ENCODE measurements around the gene AP1B1.

AP1B1 gene

GRCh38 chr22:29330291-29330690 is 58.1 kb downstream of the AP1B1 start:
- no peak for DNase-seq

DNA sequence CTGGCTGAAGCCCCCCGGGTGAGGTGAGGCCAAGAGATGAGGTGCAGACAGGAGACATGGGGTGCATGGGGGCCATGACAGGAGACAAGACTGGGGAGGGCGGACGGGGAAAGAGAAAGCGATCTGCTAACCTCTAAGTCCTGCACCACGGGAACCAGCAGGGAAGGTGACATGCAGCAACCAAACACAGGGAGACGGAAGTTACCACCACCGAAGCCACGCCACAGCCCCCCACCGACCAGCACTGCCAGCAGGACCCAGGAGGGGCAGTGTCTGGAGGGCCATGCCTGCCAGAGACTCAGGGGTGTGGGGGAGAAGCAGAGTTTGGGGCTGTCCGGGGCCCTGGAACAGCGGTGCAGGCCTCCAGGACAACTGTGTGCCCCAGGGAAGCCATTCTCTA is 58.8 kb downstream of the AP1B1 start:
- DNase-seq: no peak

DNA sequence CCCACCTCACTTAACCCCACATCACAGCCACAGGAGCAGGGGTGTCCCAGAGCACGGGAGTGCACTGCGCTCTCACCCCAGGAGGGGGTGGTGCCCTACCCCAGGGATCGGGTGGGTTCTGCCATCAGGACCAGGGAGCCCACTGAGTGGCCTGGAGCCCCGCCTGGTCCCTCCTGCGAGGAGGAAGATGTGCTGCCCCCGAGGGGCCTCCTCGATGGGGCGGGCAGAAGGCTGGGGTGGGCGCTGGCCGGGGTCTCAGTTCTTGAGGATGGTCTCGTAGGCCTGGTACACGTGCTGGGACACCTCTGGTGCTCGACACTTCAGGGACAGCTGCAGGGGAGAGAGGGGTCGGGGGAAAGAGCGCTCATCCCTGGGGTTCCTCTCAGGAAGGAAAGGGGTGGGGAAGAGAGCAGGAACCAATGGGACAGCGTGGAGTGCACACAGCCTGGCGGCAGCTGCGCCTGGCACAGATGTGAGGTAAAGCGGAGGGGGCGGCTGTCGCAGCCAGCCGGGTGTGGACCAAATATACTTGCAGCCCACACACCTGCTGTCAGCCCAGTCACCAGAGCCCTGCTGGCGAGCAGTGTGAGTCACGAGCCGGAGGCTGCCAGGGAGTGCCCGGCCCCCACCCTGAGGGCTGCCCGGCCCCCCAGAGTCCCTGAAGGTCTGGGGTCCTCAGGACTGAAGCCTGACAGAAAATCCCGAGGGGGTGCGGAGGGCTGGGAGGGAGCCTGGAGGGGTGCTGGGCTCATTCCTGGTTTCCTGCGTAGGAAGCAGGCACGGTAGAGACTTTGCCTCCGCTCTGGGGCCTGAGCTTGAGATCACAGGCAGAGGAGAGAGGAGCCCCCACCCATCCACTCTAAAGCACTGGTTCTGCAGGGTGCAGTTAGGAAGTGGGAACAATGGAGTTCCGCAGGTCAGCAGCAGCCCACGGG is 59.5 kb downstream of the AP1B1 start:
- DNase-seq: no peak

DNA sequence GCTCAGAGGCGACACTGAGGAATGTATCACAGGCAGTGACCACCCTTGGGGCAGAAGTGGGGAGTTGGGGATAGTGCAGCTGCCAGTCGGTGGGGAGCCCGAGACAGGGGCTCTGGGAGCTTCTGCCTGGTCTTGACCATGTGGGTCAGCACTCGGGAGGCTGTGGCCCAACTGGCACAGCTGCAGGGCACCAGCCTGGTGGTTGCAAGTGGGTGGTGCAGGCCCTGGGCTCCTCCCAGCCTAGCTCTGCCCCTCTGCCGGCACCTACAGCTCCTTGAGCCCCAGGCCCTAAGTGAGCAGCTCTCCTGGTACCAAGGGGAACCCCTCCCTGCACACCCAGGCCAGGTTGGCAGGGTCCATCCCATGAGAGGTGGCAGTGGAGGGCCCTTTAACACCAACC is 60.3 kb downstream of the AP1B1 start:
- no peak for DNase-seq

DNA sequence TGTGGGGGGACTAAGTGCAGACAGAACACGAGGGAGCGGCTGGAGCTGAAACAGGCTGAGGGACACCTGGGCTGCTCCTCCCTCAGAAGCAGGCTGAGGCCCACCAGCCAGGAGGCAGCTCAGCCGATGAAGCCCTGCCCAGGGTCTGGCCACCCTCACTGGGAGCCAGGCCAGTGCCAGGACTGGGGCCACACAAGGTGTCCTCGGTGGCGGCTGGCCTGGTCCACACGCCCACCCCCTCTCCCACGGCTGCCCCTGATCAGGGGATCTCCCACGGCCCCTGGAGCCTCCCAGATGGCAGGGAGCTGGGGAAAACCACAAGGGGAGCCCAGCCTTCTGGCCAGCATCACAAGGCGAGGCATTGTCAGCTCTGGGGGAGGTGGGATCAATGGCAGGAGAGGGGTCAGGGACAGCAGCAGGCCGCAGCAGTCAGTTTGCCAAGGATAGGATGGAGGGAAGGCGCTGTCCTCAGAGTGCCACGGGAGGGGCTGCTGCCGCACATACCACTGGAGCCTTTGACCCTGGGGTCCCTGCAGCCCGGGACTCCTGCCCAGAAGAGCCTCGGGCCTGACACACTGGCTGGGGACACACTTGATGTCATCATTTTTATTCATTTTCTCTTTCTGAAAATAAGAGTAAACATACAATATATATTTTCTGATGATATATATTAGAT is 61.1 kb downstream of the AP1B1 start:
- DNase-seq: no peak

- no peak for DNase-seq
Observed at GRCh38 chr22:29326481-29326880, 61.9 kb downstream of the AP1B1 start.

DNA sequence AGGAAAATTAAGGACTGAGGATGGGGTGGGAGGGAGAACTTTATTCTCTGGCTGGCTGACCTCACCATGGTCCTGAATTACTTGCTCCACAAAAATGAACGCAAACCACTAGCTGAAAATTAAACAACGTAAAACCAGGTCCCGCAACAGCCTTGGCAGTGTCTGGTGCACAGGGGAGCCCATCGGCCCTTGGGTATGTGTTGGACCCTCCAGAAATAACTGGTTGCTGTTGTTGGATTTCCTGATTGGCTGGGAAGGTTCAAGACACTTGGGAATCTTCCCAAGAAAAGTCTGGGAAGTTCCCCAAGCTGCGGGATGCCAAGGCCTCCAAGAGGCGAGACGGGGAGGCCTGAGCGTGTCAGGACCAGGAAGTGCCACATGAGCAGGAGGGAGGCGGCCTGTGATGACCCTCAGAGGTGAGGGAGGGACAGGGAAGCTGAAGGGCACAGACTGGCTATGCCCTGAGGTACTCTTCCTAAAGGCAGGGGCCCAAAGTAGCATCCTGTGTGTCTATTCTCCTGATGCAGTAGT is 62.5 kb downstream of the AP1B1 start:
- DNase-seq: no peak

DNA sequence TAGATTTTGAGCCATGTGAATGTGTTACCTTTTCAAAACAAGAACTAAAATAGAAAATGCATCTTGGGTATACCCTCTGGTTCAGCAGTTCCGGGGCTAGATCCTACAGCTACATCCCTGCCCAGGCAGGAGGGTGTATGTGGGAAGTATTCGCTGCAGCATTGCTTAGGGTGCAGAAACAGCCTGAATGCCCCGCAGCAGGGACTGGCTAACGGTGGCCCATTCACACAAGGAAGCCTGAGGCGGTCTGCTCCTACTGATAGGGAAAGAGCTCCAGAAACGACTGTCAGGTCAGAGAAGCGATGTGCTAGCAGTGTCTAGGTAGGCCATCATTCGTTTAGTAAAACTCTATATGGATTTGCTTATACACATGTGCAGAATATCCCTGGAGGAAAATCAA is 63.0 kb downstream of the AP1B1 start:
- no peak for DNase-seq

DNA sequence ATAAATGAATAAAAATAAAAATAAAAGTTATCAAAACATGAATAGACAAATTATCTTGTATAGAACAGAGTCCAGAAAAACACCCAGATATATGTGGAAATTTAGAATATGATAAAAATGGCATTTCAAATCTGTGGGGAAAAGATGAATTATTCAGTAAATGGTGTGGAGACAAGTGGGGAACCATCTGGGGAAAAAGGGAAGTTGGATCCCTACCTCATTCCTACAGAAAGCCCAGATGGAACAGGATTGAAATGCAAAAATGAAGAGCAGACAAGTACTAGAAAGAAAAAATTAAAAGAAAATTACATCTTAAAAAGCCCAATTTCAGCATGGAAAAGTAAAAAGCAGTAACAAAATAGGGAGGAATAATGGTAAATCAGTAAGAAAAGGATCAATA is 64.7 kb downstream of the AP1B1 start:
- no peak for DNase-seq

DNA sequence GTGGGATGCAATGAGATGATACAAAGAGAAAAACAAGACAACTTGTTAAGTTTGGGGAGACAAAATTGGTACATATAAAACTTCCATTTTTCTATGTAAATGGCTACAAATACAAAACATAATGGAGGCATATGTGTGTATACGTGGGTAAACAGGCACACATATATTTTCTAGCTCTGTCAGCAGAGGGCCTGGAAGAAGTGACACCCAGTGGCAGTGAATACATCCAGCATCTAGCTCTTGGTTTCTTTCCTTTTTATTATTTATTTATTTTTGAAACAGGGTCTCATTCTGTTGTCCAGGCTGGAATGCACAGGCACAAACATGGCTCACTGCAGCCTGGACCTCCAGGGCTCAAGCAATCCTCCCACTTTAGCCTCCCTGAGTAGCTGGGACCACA is 67.8 kb downstream of the AP1B1 start:
- no peak for DNase-seq

DNA sequence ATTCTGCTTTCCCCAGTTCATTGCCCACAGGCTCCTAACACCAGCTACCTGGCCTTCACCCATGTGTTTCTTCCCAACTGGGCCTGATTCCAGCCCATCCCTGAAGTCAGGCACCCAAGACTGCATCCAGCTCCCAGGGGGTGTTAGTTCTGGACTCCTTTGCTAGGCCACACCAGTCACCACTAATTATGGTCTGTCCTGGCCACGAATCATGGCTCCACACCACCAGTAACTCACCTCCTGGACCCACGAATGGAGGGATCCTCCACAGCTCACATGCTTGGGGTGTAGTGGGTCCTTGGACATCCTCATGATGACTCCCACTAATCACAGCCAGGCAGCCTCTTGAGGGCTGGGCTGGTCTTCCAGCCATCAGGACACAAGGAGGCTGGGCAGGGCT is 69.3 kb downstream of the AP1B1 start:
- no peak for DNase-seq

- no peak for DNase-seq
Observed at GRCh38 chr22:29317827-29318454, 70.4 kb downstream of the AP1B1 start.

DNA sequence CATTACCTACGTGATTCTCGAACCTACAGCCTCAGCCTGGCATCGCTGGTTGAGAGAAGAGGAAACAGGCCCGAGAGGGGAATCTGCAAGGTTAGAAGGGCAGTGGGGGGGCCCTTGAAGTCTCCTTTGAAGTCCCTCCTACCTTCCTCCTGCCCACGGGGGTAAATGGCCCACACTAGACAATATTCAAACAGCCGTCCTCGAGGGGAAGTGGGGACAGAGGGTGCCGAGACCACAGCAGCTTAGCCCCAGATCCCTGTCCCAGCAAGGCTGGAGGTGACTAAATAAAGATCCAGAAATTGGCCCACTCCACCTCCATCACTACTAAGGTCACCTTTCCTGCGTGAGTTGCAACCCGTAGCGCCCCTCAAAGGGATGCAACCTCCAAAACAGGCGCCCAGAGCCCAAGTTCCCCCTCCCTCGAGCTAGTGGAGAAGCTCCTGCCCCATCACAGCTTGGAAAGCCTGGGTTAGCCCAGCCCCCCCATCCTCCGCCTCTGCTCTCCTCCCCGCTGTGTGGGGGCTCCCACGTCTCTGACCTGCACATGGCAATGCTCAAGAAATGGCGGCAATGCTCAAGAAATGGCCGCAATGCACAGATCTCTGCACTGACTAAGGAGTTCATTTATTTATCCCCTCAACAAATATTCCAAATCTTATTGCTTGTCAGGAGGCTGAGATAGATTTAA is 72.1 kb downstream of the AP1B1 start:
- DNase-seq: no peak

- DNase-seq: no peak
Observed at GRCh38 chr22:29315286-29316140, 72.9 kb downstream of the AP1B1 start, which contains the start of gene RASL10A. Gene RASL10A, minus strand, starts transcription at chr22:29315697. Its CDS starts 451 bp downstream, at chr22:29315246.

- no peak for DNase-seq
Observed at GRCh38 chr22:29314537-29315285, 73.7 kb downstream of the AP1B1 start.

DNA sequence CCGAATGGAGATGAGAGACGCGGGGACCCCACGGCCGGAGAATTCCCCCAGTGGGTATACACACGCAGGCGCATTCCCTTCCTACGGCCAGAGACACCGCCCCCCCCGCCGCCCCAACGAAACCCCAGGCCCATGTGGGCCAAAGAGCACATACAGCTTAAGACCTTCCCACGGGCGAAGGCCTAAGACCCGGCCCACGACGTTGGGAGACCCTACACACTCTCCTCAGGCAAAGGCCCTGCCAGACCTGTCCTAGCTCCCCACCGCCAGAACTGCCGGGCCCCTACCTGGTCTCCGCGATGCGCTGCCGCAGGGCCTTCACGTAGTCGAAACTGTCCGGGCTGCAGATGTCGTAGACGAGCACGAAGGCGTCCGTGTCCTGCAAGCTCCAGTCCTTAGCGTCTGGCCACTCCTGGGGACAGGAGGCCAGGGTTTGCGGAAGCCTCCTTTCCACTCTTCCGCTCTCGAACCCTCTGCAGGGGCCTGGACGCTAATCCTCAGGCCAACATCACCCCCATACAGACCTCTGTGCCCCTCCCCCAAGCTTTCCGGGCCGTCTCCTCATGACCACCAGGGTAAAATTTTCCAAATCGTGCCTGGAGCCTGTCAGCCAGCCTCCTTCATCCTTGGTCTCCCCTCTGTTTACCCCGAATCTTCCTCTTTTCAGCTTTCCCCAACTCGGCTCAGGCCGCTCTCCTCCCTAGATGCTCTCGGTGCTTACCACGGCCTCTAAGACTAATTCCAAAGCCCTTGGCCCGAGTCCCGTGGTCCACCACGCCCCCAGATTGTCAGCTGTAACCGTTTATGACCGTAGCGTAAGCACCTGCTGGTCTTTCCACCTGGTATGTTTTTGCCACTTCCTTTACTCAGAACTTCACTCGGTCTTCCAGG is 74.5 kb downstream of the AP1B1 start:
- DNase-seq: no peak

- peak in 1 of 2 donors; percentile 43 for DNase-seq
Observed at GRCh38 chr22:29313126-29313575, 75.2 kb downstream of the AP1B1 start.

GRCh38 chr22:29312218-29313125 is 75.9 kb downstream of the AP1B1 start:
- no peak for DNase-seq
